HepG2 (cell line): ENCODE results near the gene TIMM23. TPM values are rescaled to one million over a fixed set of nuclear protein-coding genes. Genes with fewer than 3 reads are reported as not detected.

Experiments
- DNMT3B ChIP-seq: conservative IDR thresholded peaks from 2 replicates; pipeline ENCODE4 v1.6.1; 2016; ENCODE audit warnings: missing biosample characterization, control low read depth
- MAZ ChIP-seq, 2 experiments: sonication (generic) in 1 of 2; formaldehyde crosslinking in 1 of 2; IDR thresholded peaks; 2 replicates each; pipeline versions ENCODE4 v1.5.0 to v1.6.1; 2012 to 2020; ENCODE audit warnings: low read depth in 2 of 2, mild to moderate bottlenecking in 2 of 2, borderline replicate concordance in 1 of 2, improper control_type of control experiment in 1 of 2, low read length in 1 of 2, missing genetic modification reagents in 1 of 2, moderate library complexity in 1 of 2
- NCOA1 ChIP-seq: sonication (generic); formaldehyde crosslinking; IDR thresholded peaks from 2 replicates; pipeline ENCODE4 v1.9.0; 2021; ENCODE audit warnings: missing genetic modification reagents
- PPARG ChIP-seq: conservative IDR thresholded peaks from 2 replicates; pipeline ENCODE4 v1.6.1; 2016; ENCODE audit warnings: missing biosample characterization, missing genetic modification reagents
- RXRB ChIP-seq: IDR thresholded peaks from 2 replicates; pipeline ENCODE4 v1.6.1; 2016; ENCODE audit warnings: borderline replicate concordance, missing genetic modification reagents, missing compliant biosample characterization
- SPEN ChIP-seq: sonication (generic); formaldehyde crosslinking; IDR thresholded peaks from 2 replicates; pipeline ENCODE4 v1.5.1; 2020; ENCODE audit warnings: low read depth, mild to moderate bottlenecking, missing genetic modification reagents
- SRSF9 ChIP-seq: fragments of 200-400 bp; formaldehyde crosslinking; IDR thresholded peaks from 2 replicates; pipeline ENCODE4 v1.6.1; 2018; ENCODE audit warnings: borderline replicate concordance, mild to moderate bottlenecking, low read depth, low read length; ENCODE audit not compliant: insufficient read depth, poor library complexity, severe bottlenecking
- TEAD3 ChIP-seq: optimal IDR thresholded peaks from 2 replicates; pipeline ENCODE3; 2016; ENCODE audit warnings: borderline replicate concordance
- UBTF ChIP-seq: sonication (generic); formaldehyde crosslinking; IDR thresholded peaks from 2 replicates; pipeline ENCODE4 v1.4.0; 2020; ENCODE audit warnings: mild to moderate bottlenecking, missing genetic modification reagents
- ZMAT3 ChIP-seq: sonication (generic); formaldehyde crosslinking; conservative IDR thresholded peaks from 2 replicates; pipeline ENCODE4 v1.7.0; 2021; ENCODE audit warnings: missing genetic modification reagents
- ZNF235 ChIP-seq: sonication (generic); formaldehyde crosslinking; IDR thresholded peaks from 2 replicates; pipeline ENCODE4 v1.8.1; 2023; ENCODE audit warnings: mild to moderate bottlenecking, missing genetic modification reagents, borderline replicate concordance
- ZNF557 ChIP-seq: sonication (generic); formaldehyde crosslinking; IDR thresholded peaks from 2 replicates; pipeline ENCODE4 v1.4.0; 2020; ENCODE audit warnings: missing genetic modification reagents
- ZNF609 ChIP-seq: sonication (generic); formaldehyde crosslinking; IDR thresholded peaks from 2 replicates; pipeline ENCODE4 v1.4.0; 2020; ENCODE audit warnings: mild to moderate bottlenecking, missing genetic modification reagents, borderline replicate concordance
- polyA plus RNA-seq, 8 experiments: library from polyadenylated mRNA; depleted of rRNA in 3 of 8; stranded (reverse) in 7 of 8; unstranded in 1 of 8; fragments of >200 nt; fragmentation: Illumina TruSeq in 4 of 8; extraction: Trizol in 4 of 8; gene quantifications; 2 replicates each; pipeline versions ENCODE4 v1.2.1 to v1.2.3, GENCODE V29; 2011 to 2016; ENCODE audit warnings: low read depth in 4 of 8, missing spikeins in 1 of 8, mixed read lengths in 1 of 8; ENCODE audit not compliant: insufficient read depth in 1 of 8
- total RNA-seq, 5 experiments: library from RNA; depleted of rRNA; stranded (reverse); fragments of >200 nt; fragmentation: Illumina TruSeq; extraction: Trizol; gene quantifications; 2 replicates each; pipeline ENCODE4 v1.2.3, GENCODE V29; 2016; ENCODE audit warnings: low read depth in 1 of 5
- TF ChIP-seq, protein P1 (sequence below): sonication (generic); formaldehyde crosslinking; IDR thresholded peaks from 2 replicates; pipeline ENCODE4 v1.5.0; 2020; ENCODE audit warnings: mild to moderate bottlenecking, missing genetic modification reagents, moderate library complexity
- TF ChIP-seq, protein P2 (sequence below): sonication (generic); formaldehyde crosslinking; IDR thresholded peaks from 2 replicates; pipeline ENCODE4 v1.8.0; 2022; ENCODE audit warnings: mild to moderate bottlenecking, missing genetic modification reagents; ENCODE audit not compliant: insufficient replicate concordance

The TIMM23 gene
- total and polyA plus RNA-seq, 2 of the 13 experiments (the other 11 are each of a cell fraction or from before 2014, with no cell fraction given): 80.2 to 98.6 TPM

GRCh38 chr10:46035923-46036849 lies 63.9 kb downstream of the TIMM23 start (continued):
- TF ChIP-seq UBTF (peak; percentile 82), SRSF9 (no peak), TEAD3 (CRISPR knock-in tag) (peak; percentile 54), ZNF609 (CRISPR knock-in tag) (peak; percentile 80; the same call in 1 of the 2 replicates), PPARG (CRISPR knock-in tag) (peak; percentile 64), MAZ (IDR thresholded peaks at IDR 0.05; ENCODE audit: borderline replicate concordance, low read depth, low read length) (no peak), MAZ (CRISPR knock-in tag; IDR thresholded peaks at IDR 0.05; ENCODE audit: low read depth) (peak; percentile 47; the same call in 1 of the 2 replicates), RXRB (CRISPR knock-in tag) (peak; percentile 79), ZMAT3 (CRISPR knock-in tag) (peak; percentile 74; the same call in 1 of the 2 replicates), ZNF557 (0 out of 2 replicates have a peak, but pooled peaks have one; percentile 75), SPEN (CRISPR knock-in tag) (peak; percentile 74), NCOA1 (CRISPR knock-in tag) (0 out of 2 replicates have a peak, but pooled peaks have one; percentile 51), DNMT3B (CRISPR knock-in tag) (peak; percentile 76; the same call in 1 of the 2 replicates), ZNF235 (CRISPR knock-in tag) (no peak)
- TF ChIP-seq, protein P1, sequence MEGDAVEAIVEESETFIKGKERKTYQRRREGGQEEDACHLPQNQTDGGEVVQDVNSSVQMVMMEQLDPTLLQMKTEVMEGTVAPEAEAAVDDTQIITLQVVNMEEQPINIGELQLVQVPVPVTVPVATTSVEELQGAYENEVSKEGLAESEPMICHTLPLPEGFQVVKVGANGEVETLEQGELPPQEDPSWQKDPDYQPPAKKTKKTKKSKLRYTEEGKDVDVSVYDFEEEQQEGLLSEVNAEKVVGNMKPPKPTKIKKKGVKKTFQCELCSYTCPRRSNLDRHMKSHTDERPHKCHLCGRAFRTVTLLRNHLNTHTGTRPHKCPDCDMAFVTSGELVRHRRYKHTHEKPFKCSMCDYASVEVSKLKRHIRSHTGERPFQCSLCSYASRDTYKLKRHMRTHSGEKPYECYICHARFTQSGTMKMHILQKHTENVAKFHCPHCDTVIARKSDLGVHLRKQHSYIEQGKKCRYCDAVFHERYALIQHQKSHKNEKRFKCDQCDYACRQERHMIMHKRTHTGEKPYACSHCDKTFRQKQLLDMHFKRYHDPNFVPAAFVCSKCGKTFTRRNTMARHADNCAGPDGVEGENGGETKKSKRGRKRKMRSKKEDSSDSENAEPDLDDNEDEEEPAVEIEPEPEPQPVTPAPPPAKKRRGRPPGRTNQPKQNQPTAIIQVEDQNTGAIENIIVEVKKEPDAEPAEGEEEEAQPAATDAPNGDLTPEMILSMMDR: peak; percentile 51
- TF ChIP-seq, protein P2, sequence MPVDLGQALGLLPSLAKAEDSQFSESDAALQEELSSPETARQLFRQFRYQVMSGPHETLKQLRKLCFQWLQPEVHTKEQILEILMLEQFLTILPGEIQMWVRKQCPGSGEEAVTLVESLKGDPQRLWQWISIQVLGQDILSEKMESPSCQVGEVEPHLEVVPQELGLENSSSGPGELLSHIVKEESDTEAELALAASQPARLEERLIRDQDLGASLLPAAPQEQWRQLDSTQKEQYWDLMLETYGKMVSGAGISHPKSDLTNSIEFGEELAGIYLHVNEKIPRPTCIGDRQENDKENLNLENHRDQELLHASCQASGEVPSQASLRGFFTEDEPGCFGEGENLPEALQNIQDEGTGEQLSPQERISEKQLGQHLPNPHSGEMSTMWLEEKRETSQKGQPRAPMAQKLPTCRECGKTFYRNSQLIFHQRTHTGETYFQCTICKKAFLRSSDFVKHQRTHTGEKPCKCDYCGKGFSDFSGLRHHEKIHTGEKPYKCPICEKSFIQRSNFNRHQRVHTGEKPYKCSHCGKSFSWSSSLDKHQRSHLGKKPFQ (CRISPR knock-in tag): no peak
